Measurements from ENCODE around the gene PPP1R27.

PPP1R27 gene

GRCh38 chr17:81802856-81803643 is 31.8 kb downstream of the PPP1R27 start:
- no peaks in the 10 kb centered on the region for H3K36me3 ChIP-seq (ENCODE audit: control insufficient read depth, insufficient read depth, low read length)
- no peak overlapping the region for H2AFZ ChIP-seq
- no peaks in the 10 kb centered on the region for H3K9me3 ChIP-seq (ENCODE audit: control insufficient read depth, low read length)
- no peaks in the 10 kb centered on the region for H3K27me3 ChIP-seq (ENCODE audit: control insufficient read depth, insufficient read depth, low read length)
- H3K4me2 ChIP-seq (ENCODE audit: low read length): peak overlapping the region; percentile 92
- no peak for TF ChIP-seq CTCF (IDR thresholded peaks at IDR 0.05)
- H3K9ac ChIP-seq: no peak overlapping the region
- no peak overlapping the region for H3K27ac ChIP-seq
- H3K4me3 ChIP-seq (ENCODE audit: low read depth, low read length): no peak overlapping the region
- H3K4me1 ChIP-seq: no peaks in the 10 kb centered on the region
- no peaks in the 10 kb centered on the region for H3K79me2 ChIP-seq

GRCh38 chr17:81802048-81802758 is 32.6 kb downstream of the PPP1R27 start:
- Histone ChIP-seq H3K9me3 (ENCODE audit: control insufficient read depth, low read length) (no peaks in the 10 kb centered on the region), H3K27ac (no peak overlapping the region), H3K4me2 (ENCODE audit: low read length) (no peak overlapping the region), H3K36me3 (ENCODE audit: control insufficient read depth, insufficient read depth, low read length) (no peaks in the 10 kb centered on the region), H3K9ac (no peak overlapping the region), H3K4me1 (no peaks in the 10 kb centered on the region), H3K27me3 (ENCODE audit: control insufficient read depth, insufficient read depth, low read length) (no peaks in the 10 kb centered on the region), H3K4me3 (ENCODE audit: low read depth, low read length) (no peak overlapping the region), H3K79me2 (no peaks in the 10 kb centered on the region), H2AFZ (no peak overlapping the region)
- TF ChIP-seq CTCF (IDR thresholded peaks at IDR 0.05): no peak

- no peaks in the 10 kb centered on the region for H3K27me3 ChIP-seq (ENCODE audit: control insufficient read depth, insufficient read depth, low read length)
These were observed 33.5 kb downstream of the PPP1R27 start for GRCh38 chr17:81801327-81801726.

GRCh38 chr17:81794509-81794908 is 40.3 kb downstream of the PPP1R27 start:
- no peaks in the 10 kb centered on the region for H3K9me3 ChIP-seq (ENCODE audit: control insufficient read depth, low read length)
- no peak overlapping the region for H3K9ac ChIP-seq
- H3K27ac ChIP-seq: no peak overlapping the region
- no peak overlapping the region for H3K4me3 ChIP-seq (ENCODE audit: low read depth, low read length)
- TF ChIP-seq CTCF (IDR thresholded peaks at IDR 0.05): no peak
- no peaks in the 10 kb centered on the region for H3K36me3 ChIP-seq (ENCODE audit: control insufficient read depth, insufficient read depth, low read length)
- no peak overlapping the region for H3K4me2 ChIP-seq (ENCODE audit: low read length)
- no peaks in the 10 kb centered on the region for H3K79me2 ChIP-seq
- H3K4me1 ChIP-seq: no peaks in the 10 kb centered on the region
- H2AFZ ChIP-seq: peak overlapping the region; percentile 2
- H3K27me3 ChIP-seq (ENCODE audit: control insufficient read depth, insufficient read depth, low read length): no peaks in the 10 kb centered on the region

More at GRCh38 chr17:81801327-81801726, 33.5 kb downstream of the PPP1R27 start:
- Histone ChIP-seq H3K9me3 (ENCODE audit: control insufficient read depth, low read length) (no peaks in the 10 kb centered on the region), H3K4me2 (ENCODE audit: low read length) (no peak overlapping the region), H3K79me2 (no peaks in the 10 kb centered on the region), H3K4me3 (ENCODE audit: low read depth, low read length) (no peak overlapping the region), H2AFZ (no peak overlapping the region), H3K36me3 (ENCODE audit: control insufficient read depth, insufficient read depth, low read length) (no peaks in the 10 kb centered on the region), H3K9ac (no peak overlapping the region), H3K4me1 (no peaks in the 10 kb centered on the region), H3K27ac (no peak overlapping the region)
- TF ChIP-seq CTCF (IDR thresholded peaks at IDR 0.05): no peak

Measured in parathyroid adenoma (tissue), 2 donors.